ENCODE results near the gene KRTAP19-6.
"Not testable (repeated sequence)": the region's sequence is repeated elsewhere in the genome, so short reads cannot be mapped to it uniquely, and the experiment has no call there.

Gene KRTAP19-6, protein sequence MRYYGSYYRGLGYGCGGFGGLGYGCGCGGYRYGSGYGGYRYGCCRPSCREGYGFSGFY

DNA sequence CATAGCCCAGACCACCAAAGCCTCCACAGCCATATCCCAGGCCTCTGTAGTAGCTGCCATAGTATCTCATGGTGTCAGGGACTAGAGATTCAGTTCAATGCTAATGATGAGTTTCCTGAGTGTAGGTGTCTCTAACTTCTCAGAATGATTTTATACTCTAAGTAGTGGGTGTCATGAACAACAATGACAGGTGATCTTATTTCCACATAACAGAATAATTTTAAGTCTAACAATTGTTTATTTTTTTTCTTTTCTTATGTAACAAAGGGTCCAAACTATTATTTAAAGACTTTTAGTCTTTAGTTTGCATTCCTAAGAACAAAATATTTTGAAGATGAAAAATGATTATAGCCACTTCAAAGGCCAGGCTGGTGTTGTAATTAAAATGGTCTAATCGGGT, at the start of gene KRTAP19-6:
TSS of gene KRTAP19-6 (minus strand) at position 101 of the 400 bp plus-strand sequence. CDS start at position 70, 31 bp downstream.
- no peak for DNase-seq

DNA sequence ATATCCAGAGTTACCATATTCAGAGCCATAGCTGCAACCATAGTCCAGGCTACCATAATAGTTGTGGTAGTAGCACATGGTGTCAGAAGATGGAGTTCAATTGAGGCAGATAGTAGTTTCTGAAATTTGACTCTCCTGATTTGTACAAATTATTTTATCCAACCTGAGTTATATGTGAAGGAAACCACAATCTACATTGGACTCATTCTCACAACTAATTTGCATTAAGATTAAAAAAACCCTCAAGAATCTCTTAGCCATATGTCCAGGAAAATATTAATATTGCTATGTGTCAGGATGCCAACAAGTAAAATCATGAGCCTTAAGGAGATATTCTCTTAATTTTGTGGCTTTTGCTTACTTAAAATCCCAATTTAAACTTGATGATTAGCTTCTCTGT, 48.6 kb upstream of the KRTAP19-6 start, which contains the start of gene KRTAP22-2:
TSS of gene KRTAP22-2 (minus strand) at position 101 of the 400 bp plus-strand sequence.
- DNase-seq, result no peak

DNA sequence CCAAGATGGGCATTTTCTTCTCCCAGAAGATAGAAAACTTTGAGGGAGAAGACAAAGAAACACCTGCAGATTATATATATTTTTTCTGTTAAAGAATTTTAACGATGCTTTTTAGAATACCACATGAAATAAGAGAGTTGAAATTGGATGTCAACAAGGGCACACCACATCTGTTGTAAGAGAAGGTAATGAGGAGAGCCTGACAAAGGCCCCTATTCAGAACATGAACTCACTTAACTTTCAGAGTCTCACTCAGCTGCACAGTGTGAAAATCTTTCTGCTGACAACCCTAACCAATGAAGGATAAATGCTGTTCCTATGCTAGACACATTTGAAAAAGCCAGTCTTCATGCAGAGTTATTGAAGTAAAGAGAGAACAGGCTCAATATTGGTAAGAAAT, 41.2 kb upstream of the KRTAP19-6 start:
- no peak for DNase-seq

DNA sequence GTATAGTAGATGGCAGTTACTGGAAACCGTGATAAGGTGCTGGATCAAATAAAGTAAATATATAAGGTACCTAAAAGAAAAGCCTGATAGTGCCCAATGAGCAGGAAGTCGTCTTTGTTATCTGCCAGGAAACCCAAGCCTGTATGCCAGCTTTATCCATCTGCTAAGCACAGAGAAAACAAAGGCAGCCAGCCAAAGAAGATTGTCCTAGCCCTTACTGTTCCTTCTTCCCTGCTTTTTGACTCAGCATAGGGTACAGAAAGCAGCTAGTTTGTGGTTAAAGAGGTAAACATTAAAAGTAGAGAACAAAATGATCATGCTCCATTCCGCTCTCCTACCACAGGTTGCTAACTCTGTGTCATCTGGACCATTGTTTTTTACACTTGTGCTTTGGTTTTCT, 38.5 kb upstream of the KRTAP19-6 start:
- no peak for DNase-seq

DNA sequence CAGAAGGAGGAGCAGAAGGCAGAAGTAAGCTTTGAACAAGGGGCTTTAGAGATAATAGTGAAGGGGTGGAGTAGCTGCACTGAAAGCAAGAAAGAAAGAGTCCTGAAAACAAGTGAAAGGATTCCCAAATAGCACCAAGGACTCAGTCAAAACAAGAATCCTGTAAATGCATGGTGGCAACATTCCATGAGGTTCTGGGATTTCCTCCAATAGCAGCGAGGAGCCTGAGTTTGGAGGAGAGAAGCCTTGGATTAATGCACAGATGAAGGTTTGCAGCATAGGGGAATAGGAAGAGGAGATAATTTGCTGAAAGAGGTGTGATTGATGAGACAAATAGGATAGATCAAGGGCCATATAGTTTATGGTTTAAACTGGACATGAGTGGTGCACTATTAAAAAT, 37.7 kb upstream of the KRTAP19-6 start:
- no peak for DNase-seq

DNA sequence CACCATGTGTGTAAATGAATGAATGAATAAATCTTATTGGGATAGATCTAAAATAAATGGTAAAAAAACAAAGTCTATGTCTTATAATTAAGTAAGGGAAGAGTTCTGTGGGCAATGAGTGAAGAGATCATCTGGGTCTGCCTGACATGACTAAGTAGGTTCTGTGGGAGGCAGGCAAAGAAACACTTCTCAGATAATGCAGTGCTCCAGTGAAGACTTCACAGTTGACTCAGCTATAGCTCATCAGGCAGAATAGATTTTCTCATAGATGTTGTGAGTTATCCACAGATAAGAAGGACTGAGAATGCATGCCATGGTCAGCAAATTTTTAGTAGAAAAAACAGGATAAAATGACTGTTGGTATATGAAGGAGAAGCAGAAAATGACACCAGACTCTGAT, 36.1 kb upstream of the KRTAP19-6 start:
- no peak for DNase-seq

DNA sequence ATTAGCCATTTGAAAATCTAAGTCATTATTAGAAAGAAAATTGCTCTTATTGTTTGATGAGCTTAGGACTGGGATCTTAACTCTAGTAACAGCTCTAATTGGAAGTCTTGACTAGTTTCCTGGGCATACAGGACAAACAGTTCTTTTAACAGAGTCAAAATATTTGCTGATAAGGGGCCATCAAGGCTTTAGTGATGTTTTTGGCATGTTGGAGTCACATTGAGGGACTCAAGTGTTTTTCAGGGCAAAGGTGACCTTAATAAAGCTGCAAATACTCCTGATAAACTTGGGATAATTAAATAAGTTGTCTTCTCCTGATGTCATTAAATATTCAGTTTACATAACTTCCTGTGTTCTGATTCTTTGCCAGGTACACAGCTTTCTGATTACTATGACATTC, 26.0 kb upstream of the KRTAP19-6 start:
- no peak for DNase-seq

DNA sequence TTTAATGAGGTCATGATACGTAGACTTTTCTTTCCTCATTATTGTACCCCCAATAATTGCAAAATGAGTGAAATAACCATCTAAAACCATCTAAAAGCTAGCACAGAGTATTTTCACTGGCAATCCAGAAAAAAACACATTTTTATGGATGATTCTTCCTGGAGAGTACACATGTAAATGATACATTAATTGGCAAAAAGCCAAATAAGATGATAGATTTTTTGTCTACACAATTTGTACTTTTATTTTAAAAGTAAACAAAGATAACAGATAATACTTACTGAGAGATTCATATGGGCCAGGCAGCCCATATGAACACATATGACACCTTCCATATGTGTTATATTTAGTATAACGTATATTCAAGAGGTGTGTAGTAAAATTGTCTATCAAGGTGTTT, 22.0 kb upstream of the KRTAP19-6 start:
- DNase-seq, result no peak

DNA sequence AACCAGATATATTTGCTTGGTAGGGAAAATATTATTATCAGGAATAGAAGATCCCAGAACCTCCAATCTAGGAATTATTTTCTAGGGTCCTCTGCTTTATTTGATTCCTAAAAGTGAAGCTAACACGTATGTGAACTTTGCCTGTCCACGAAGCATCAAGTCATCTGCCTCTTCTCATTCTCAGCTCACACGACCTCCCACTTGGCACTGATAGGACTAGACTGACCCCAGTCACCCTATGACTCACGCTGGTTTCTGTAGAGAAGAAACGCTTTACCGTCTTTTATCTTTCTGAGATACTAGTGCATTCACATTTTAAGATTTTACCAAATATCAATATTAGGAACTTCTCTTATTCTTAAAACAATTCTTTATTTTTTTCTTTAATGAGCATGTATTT, 21.4 kb upstream of the KRTAP19-6 start:
- DNase-seq, result no peak

DNA sequence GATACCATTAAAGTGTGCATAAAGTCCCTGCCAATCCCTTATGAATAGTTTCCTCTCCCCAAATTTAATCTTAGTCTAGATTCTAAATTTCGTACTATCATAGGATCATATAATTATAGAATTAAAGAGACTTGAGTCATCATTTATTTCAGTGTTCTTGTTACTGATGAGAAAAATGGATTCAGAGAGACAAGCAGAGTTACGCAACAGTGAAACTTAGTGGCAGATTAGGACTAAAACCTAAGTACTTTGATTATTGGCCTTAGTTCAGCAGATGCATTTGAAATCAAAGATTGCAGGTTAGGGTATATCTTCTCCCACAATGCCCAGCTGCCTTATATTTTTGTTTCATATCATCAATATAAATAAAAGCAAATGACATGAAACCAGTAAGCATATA, 20.3 kb upstream of the KRTAP19-6 start:
- DNase-seq, result no peak

DNA sequence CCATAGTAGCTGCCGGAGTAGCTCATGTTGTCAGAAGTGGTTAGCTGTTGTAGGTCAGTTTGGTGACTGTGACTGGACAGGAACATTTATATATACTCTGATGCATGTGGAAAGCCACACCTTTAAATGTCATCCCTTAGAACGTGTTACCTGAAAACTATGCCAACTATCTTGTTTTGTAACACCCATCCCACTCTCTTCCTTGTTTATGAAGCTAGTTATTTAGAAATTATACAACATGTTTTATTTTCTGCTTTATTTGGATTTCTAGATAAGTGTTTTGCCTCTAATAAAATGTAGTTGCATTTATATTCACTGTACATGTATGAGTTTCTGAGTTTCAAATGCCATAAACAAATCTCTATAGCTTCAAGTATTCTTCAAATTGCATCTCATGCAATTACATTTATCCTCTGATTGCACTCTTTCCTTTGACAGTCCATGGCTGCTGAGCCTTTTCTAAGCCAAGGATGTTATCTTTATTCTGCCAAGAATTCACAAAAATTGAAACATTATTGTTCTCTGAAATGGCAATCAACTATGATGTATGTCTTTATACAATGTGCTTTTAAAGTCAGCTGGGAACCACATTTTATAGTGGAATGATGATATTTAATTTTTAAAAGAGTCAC, 19.7 kb upstream of the KRTAP19-6 start, which contains the start of gene KRTAP19-7:
TSS of gene KRTAP19-7 (minus strand) at position 51 of the 632 bp plus-strand sequence. CDS start at position 26, 25 bp downstream.
- no peak for DNase-seq

DNA sequence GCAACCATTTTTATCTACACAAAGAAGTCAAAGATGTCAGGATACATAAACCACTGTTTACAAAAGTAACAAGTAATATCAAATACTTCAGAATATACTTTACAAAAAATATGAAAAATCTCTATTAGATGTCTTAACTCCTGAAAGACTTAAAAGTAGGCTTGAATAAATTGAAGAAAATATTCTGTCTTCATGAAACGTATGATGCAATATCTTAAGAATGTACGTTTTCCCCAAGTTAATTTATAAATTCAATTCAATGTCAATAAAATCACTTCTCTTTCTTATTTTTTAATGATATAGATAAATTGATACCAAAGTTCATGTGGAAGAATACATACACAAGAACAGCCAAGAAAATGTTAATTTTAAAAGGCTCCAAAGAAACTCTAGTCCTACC, 13.4 kb upstream of the KRTAP19-6 start:
- DNase-seq, result no peak

DNA sequence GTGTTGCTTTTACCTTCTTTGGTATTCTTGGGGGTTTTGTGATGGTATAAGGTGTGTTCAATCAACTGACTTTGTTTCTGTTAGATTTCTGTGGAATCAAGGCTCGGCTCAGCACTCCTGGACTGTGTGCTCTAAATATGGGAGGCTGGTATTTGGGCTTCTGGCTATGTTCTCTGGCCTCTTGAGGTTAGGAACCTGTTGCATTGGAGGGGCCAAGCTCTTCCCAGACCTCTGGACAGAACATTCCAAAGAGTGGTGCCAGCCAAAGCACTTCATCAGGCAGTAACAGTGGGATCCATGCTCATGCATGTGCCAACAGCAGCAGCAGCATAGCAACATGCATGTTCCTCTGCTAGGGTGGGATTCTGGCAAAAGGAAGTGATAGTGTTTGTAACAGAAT, 11.1 kb upstream of the KRTAP19-6 start:
- DNase-seq, result no peak

DNA sequence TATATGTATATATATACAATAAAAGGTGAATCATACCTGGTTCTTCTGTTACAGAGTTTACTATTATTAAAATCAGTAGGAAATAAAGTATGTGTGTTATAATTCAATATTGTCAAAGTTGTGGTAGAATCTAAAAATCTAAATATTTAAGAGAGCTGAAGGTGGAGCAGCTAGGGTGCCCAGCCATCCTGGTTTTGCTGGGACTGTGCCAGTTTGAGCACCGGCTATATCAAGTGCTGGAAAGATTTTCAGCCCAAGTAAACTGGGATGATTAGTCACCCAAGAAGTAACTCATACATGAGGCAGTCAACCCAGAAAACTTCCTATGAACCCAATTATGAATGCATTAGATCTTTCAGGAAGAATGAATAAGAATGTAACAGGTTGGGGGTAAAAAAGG, 22.8 kb downstream of the KRTAP19-6 start:
- DNase-seq, result no peak

DNA sequence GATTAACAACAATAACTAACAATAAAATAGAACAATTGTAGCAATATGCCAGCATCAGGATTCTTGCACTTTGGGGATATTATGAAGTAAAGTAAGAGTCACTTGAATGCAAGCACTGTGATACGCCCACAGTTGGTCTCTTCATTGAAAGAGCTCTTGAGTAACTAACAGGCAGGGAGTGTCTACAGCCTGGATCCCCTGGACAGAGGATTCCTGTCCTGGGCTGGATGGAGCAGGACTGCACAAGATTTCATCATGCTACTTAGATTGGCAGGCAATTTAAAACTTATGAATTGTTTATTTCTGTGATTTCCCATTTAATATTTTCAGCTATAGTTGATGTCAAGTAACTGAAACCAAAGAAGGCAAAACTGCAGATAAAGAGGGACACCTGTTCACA, 26.0 kb downstream of the KRTAP19-6 start:
- DNase-seq, result no peak

DNA sequence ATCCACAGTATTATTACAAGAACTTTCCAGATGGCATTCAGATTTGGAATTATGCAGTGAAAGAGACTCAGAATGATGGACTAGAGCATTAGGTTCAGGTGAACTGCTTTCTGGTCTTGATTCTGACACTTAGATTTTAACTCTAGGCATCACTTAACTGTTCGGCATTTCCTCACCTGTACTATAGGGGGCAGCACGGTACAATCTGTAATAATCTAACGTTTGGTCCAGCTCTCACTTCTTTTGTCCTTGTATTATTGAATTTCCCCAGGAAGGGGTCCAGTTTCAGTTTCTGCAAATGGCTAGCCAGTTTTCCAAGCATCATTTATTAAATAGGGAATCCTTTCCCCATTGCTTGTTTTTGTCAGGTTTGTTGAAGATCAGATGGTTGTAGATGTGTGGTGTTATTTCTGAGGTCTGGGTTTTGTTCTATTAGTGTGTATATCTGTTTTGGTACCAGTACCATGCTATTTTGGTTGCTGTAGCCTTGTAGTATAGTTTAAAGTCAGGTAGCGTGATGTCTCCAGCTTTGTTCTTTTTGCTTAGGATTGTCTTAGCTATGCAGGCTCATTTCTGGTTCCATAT, 36.0 kb downstream of the KRTAP19-6 start:
- DNase-seq, result not testable (repeated sequence)

DNA sequence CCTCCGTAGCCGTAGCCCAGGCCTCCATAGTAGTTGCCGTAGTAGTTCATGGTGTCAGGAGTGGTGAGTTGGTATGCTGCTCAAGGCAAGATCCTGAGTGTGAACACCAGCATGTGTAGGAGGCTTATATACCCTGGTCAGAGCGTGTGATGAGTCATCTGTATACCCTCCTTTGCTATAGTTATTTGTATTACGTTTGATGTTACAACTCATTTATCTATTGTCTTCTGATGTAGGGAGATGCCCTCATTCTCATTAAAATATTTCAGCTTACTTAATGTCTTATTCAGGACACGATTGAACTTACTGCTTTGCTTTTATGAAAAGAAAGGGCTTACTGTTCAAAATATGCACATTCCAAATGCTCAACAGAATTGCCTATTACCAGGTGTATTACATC, 39.6 kb downstream of the KRTAP19-6 start, which contains the start of gene KRTAP19-5:
TSS of gene KRTAP19-5 (minus strand) at position 101 of the 400 bp plus-strand sequence. CDS start at position 50, 51 bp downstream.
- DNase-seq, result no peak

DNA sequence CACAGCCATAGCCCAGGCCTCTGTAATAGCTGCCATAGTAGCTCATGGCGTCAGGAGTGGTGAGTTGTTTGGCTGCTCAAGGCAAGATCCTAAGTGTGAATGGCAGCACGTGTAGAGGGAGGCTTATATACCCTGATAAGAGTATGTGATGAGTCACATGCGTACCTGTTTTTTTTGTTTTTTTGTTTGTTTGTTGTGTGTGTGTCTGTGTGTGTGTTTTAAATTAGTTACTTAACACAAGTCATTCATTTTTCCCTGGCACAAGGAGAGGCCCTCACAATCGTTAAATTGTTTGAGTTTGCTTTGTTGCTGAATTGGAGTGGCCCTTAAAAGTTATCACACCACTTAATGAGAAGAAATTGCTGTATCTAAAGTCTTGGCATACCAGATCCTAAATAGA, 44.6 kb downstream of the KRTAP19-6 start, which contains the start of gene KRTAP19-4:
TSS of gene KRTAP19-4 (minus strand) at position 101 of the 400 bp plus-strand sequence. CDS start at position 46, 55 bp downstream.
- no peak for DNase-seq

DNA sequence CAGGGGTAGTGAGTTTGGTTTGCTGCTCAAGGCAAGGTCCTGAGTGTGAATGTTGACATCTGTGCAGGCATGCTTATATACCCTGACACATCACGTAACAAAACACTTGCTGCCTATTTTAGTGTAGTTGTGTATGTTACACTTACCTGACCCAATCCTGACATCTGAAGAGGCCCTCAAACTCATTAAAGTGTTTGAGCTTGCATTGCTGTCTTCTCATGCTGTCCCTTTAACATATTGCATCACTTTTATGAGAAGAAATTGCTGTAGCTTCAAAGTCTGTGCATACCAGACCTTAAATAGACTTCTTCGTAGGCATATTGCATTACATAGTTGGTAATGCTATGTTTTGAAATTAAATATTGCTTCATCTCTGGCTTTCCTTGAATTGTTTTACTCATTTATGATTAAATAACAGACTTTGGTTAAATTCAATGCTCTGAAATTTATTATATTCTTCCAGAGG, 49.7 kb downstream of the KRTAP19-6 start, which contains the start of gene KRTAP19-3:
TSS of gene KRTAP19-3 (minus strand) at position 51 of the 466 bp plus-strand sequence. CDS start 56 bp downstream, outside the sequence.
- DNase-seq, result no peak
